NK-92 (cell line): Measurements from ENCODE around the gene NUP98.
"Not testable (repeated sequence)": the region's sequence is repeated elsewhere in the genome, so short reads cannot be mapped to it uniquely, and the experiment has no call there.

Experiments
- DNase-seq: peaks from one replicate; lab custom pipeline; 2025; ENCODE audit not compliant: unreplicated experiment; lab: John Stamatoyannopoulos, UW

The NUP98 gene

DNA sequence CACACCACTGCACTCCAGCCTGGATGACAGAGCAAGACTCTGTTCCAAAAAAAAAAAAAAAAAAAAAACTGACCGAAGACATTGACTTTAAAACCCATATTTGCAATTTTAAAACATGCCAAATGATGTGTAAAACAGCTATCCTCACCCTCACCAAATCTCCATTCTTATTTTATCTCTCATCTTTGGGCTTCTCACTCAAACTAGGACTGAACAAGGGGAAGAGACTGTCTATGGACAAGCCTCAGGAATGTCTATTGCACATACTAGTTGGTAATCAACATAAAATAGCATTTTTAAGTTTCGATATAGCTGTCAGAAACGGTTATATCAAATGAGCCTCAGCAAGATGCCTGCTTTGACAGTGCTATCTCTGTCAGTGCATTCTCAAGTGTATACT, 118.3 kb downstream of the NUP98 start:
- no peak for DNase-seq

DNA sequence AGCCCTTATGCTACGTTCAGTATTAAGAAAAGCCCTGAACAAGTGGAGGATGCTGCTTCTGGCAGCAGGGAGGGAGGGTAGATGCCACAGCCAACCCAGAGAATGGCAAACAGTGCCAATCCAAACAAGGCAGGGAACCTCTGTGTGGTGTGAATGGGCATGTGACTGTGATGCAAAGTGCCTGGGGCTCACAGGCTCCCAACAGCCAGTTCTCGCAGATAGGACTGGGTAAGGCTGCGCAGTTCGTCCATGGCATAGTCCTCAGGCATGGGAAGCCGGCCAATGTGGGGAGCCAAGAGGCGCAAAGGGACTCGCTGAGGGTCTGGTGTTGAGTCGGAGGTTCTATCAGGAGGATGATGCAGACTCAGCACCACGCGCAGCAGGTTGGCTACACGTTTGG, 121.4 kb downstream of the NUP98 start:
- DNase-seq: no peak

DNA sequence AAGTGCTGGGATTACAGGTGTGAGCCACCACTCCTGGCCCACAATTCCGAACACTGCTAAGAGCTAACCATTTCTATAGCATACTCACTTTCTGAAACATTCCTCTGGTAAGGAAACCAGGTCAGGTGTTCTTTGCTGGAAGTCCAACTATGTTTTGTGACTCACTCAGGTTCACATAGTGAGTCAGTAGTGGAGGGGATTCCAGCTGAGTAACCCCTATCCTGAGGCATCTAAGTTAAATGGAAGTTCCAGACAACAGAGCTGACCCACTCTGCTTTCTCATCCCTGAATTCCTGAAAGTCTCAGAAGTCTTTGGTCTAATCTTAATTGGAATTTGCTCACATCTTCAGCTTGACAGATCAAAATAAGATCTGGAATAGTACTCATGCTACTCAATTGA, 123.2 kb downstream of the NUP98 start:
- no peak for DNase-seq

DNA sequence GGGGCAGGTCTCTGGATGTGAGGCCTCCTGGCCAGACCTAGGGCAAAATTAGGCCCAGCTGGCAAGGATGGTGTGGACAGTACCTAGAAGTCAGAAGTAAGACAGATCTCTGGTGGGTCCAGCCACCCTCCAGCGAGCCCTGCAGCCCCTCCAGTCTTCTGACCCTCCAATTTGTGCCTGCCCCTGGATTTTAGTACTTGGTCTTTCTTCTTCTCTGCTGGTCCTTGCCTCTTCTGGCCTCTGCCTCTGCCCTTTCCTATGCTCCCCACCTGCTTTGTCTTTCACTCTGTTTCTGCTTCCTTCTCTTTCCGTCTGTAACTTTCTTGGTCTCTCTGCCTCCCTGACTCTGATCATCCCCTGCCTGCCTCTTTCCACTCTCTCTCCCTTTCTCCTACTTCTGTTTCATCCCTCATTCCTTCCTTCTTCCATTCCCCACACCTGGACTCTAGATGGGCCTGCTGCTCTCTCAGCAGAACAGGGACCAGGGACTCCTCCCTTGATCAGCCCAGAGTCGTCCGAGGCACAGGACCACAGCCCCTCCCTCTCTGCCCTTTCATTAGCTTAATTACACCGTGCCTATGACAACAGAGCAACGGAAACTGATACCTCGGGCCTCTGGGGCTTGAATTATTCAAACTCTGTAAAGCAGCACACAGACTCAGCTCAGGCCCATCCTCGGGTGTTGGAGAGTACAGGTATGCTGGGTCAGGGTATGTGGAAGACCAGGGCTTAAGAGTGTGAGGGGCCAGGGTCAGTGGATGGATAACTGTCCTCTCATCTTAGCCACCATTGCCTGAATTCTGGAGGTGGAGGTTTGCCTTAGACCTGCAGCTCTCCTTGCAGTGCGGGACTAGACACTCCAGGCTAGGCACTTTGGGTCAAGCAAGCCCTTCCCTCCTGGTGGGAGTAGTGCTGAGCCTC, 125.8 kb downstream of the NUP98 start, which contains the start of gene CHRNA10:
Gene CHRNA10 (minus strand): TSS at position 51 of the 921 bp plus-strand sequence. CDS start 72 bp downstream, outside the sequence.
- no peak for DNase-seq

GRCh38 chr11:3669742-3670183, 127.6 kb downstream of the NUP98 start:
- no peak for DNase-seq

DNA sequence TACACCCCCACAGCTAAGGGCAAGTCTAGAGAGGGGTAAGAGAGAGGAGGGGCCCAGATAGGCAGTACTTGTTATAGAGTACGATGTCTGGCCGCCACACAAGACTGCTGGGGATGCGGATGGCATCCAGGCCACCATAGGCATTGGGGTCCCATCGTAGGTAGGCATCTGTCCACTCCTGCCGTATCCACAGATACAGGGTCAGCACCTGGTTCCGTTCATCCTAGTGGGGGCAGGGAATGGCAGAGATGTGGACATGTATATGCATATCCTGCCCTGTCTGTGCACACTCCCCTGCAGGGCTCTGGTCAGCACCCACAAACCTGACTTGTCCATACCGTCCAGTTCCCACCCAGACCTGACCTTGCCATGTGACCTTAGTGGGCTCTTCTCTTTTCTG, 128.2 kb downstream of the NUP98 start:
- DNase-seq: no peak

GRCh38 chr11:3667149-3668035, 130.0 kb downstream of the NUP98 start:
- DNase-seq: no peak

DNA sequence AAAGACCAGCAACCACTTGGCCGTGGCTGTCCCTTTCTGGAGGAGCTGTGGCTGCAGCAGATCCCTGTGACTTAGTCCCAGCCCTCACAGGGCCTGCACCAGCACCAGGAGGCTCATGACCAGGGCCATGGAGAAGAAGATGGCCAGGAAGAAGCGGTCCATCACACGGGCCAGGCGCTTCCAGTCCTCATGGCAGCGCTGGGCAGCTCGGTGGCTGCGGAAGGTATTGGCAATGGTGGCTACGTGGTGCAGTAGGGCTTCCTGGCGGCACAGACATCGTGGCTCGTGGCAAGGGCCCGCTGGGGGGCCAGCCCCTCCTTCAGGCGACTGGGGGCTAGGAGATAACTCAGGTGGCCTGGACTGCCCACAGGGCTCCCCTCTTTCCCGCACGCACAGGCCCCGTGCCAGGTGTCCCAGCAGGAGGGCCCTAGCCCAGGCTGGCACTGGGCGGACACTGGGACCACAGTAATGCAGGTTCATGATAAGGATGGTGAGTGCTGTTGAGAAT, 131.3 kb downstream of the NUP98 start:
- no peak for DNase-seq

GRCh38 chr11:3665336-3666022, 131.9 kb downstream of the NUP98 start:
- DNase-seq: no peak

DNA sequence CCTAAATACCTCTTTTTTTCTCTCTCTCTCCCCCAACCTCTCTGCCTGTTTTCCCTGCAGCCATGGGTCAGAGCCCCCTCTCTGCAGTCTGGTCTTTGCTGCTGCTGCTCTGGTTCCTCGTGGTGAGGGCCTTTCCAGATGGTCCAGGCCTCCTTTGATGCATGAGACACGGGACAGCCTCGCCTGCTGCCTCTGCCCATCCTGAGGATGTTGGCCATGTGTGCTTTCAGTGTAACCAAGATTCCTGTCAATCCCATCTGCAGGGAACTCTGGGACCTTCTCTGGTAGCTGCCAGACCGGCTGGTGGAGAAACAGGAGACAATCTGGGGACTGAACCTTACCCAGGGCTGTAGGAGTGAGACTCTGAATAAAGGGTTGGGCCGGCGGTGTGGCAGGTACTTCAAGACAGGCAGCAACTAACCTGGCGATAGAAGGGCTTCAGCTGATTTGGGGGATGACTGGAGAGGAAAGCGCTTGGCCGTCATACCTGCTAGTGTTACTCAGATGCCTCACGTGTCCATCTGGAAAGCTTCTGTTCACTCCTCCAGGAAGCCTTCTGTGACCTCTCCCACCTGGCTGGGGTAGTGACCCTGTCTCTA, 133.2 kb downstream of the NUP98 start:
- no peak for DNase-seq

GRCh38 chr11:3662856-3663255, 134.5 kb downstream of the NUP98 start:
- DNase-seq: no peak

- no peak for DNase-seq
These were observed 136.4 kb downstream of the NUP98 start for GRCh38 chr11:3660960-3661359.

DNA sequence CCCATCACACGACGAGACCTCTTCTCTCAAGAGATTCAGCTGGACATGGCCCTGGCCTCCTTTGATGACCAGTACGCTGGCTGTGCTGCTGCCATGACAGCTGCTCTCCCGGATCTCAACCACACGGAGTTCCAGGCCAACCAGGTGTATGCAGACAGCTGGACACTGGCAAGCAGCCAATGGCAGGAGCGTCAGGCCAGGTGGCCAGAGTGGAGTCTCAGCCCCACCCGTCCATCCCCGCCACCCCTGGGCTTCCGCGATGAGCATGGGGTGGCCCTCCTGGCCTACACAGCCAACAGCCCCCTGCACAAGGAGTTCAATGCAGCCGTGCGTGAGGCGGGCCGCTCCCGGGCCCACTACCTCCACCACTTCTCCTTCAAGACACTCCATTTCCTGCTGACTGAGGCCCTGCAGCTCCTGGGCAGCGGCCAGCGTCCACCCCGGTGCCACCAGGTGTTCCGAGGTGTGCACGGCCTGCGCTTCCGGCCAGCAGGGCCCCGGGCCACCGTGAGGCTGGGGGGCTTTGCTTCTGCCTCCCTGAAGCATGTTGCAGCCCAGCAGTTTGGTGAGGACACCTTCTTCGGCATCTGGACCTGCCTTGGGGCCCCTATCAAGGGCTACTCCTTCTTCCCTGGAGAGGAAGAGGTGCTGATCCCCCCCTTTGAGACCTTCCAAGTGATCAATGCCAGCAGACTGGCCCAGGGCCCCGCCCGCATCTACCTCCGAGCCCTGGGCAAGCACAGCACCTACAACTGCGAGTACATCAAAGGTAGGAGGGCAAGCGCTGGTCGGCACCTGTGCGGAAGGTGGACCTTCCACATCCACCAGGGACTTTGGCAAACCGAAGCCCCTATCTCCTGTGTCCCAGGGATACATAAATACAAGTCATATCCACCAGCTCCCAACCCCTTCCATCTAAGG, 137.5 kb downstream of the NUP98 start:
- DNase-seq: no peak

DNA sequence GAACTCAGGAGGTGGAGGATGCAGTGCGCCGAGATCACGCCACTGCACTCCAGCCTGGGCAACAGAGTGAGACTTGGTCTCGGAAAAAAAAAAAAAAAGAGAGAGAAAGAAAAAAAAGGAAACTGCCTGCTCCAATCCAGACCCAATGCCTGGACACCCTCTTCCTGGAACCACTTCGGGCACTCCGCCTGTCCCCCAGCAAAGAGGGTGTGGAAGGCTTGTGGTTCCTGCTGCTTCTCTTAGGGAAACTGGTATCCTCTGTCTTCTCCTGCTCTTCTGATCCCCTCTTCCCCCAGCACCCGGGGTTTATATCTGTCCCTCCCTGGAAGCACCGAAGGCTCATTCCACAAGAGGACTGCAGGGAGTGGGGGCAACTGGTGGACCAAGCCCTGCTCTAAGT, 139.1 kb downstream of the NUP98 start:
- no peak for DNase-seq

- DNase-seq: not testable (repeated sequence)
These were observed 140.0 kb downstream of the NUP98 start for GRCh38 chr11:3657331-3657730.

DNA sequence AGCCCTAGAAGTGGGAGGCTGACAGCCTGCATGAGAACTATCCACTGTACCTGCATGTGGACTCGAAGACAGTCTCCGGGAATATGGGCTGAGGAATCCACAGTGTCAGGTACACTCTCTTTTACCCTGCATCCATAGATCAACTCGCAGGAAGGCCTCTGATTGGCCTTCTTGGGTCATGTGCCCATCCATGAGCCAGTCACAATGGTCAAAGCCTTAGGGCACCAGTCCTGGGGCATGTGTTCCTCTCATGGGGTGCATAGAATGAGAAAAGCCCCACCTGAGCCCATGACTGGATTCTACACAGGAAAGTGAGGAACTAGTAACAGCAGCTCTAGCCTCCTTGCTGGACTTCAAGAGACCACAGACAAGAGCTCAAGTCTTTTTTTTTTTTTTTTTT, 141.8 kb downstream of the NUP98 start:
- no peak for DNase-seq

GRCh38 chr11:3652514-3652913, 144.8 kb downstream of the NUP98 start:
- not testable (repeated sequence) for DNase-seq

GRCh38 chr11:3649374-3649773, 148.0 kb downstream of the NUP98 start:
- not testable (repeated sequence) for DNase-seq

GRCh38 chr11:3648843-3649242, 148.5 kb downstream of the NUP98 start:
- DNase-seq: not testable (repeated sequence)
